NCI-H345 treated with DMSO at 0.1 percent for 48 hours (cell line): ENCODE measurements around the gene MPZL1.

Experiments
- DNase-seq: peaks from one replicate; lab custom pipeline; 2025; ENCODE audit not compliant: unreplicated experiment; lab: John Stamatoyannopoulos, UW

MPZL1 gene

GRCh38 chr1:167748906-167749305 is 27.1 kb downstream of the MPZL1 start:
- no peak for DNase-seq

DNA sequence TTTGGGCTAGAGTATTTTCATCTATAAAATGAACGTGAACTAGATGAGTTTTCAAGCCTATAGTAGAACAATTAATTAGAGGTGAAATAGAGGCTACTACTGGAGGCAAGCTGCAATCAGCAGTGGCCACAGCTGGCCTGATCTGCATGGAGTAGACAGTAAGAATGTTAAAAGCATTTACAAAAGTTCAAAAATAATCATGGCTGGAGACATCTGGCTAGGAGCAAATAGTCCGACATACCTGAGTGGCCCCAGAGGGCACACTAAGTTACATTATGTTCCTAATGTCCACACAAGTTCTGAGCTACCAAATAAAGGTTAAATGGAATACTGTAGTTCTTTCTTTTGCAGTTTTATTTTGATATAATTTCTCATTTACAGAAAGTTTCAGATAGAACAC is 28.0 kb downstream of the MPZL1 start:
- no peak for DNase-seq

GRCh38 chr1:167750641-167751040 is 28.9 kb downstream of the MPZL1 start:
- DNase-seq: no peak

- DNase-seq: no peak
These were observed 29.9 kb downstream of the MPZL1 start for GRCh38 chr1:167751676-167752075.

- DNase-seq: no peak
These were observed 30.6 kb downstream of the MPZL1 start for GRCh38 chr1:167752219-167752985.

DNA sequence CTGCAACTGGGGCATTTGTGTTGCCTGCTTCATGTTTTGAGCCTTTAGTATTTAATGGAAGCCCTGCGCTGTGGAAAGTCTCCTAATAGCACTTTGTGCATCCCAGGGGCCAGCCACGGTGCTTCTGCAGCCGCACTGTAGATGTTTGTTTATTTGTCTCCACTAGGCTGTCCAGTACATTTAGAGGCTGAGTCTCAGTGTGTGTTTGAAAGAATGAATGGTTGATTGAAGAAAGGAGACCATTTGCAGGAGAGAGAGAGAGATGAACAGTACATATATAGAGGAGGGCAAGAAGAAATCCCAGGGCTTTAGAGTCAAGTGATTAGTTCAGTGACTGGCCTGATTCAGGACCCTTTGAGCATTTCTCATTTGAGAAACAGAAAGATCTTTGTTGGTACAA is 33.9 kb downstream of the MPZL1 start:
- no peak for DNase-seq

GRCh38 chr1:167756730-167757405 is 35.1 kb downstream of the MPZL1 start:
- no peak for DNase-seq

DNA sequence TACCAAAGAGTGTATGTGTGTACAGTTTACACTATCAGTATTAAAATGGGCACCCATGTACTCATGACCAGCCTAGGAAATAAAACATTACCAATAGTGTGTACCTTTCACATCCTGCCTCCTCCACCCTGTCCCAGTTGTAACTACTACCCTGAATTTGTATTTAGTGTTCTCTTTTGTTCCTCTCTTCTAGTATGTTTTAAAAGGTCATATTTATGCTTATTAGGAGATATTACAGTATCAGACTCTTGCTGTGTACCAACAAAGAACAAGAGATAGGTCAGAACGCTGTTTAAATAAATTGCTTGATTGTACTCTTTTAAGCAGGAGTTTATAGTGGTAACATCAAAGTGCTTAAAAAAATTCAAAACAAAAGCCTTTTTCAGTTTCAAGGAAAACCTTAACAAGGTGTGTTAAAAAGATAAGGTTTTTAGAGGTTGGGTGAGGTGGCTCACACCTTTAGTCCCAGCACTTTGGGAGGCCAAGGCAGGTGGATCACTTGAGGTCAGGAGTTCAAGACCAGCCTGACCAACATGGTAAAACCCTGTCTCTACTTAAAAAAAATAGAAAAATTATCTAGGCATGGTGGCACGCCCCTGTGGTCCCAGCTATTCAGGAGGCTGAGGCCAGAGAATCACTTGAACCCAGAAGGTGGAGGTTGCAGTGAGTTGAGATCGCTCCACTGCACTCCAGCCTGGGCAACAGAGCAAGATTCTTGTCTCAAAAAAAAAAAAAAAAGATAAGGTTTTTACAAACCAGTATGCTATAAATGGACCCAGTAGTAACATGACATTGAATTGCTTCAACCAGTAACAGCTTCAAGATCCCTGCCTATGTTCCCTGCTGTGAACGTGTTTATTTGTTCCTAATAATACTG is 35.9 kb downstream of the MPZL1 start:
- DNase-seq: no peak

DNA sequence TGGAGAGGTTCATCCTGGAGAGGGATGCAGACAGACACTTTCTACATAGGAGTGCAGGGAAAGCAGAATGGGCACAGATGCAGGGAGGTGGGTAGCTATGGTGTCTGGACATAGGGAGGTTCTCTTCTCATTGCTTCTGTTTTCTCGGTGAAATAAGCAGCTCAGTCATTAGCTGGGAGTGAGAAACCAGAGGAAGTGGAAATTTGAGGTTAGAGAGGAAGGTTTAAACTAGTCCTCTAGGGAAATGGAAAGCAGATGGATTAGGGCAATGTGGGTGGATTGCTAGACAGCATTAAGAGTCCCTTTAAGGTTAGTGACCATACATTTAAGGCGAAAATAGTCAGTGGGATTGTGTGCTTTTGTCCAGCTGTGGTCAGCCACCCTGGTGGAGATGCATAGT is 39.6 kb downstream of the MPZL1 start:
- DNase-seq: no peak

DNA sequence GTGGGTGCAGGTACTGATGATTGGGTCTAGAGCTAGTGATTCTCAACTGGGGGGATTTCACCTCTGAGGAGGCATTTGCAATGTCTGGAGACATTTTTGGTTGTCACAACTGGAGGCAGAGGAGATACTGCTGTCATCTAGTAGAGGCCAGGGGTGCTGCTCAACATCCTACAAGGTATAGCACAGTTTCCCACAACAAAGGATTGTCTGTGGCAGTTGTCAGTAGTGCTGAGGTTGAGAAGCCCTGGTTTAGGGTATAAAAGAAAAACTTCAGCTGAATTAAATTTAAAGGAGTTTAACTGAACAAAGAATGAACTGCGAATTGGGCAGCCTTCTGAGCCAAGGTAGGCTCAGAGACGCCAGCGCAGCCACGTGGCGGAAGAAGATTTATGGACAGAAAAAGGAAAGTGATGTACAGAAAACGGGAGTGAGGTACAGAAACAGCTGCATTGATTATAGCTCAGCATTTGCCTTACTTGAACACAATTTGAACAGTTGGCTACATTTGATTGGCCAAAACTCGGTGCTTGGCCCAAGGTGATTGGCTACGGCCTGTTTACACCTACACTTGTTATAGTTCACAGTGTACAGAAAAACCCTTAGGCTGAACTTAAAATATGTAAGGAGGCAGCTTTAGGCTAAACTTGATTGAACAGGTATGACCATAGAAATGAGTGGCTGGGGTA is 40.4 kb downstream of the MPZL1 start:
- no peak for DNase-seq

GRCh38 chr1:167763525-167764220 is 41.9 kb downstream of the MPZL1 start:
- DNase-seq: no peak

GRCh38 chr1:167764458-167765330 is 42.9 kb downstream of the MPZL1 start:
- DNase-seq: no peak

- no peak for DNase-seq
These were observed 43.7 kb downstream of the MPZL1 start for GRCh38 chr1:167765496-167765895.

- DNase-seq: no peak
These were observed 44.8 kb downstream of the MPZL1 start for GRCh38 chr1:167766538-167766937.

- no peak for DNase-seq
These were observed 46.0 kb downstream of the MPZL1 start for GRCh38 chr1:167767761-167768160.

DNA sequence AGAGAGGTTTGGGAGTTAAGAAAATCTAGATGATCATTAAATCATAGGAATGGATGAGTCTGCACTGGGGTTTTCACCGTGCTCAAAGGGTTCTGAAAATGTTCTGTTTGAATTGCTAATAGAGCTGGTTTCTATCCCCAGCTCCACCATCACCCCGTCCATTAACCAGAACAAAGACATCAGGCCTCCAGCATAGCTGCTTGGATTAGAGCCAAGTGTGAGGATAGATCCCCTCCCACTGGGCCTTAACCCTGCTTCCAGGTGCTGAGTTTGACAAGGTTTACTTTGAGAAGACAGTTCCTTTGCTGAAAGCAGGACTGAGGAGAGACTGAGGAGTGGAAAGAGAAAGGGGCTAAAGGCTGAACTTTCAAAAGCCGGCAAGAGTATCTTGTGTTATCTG is 48.3 kb downstream of the MPZL1 start:
- peak; percentile 34 for DNase-seq

DNA sequence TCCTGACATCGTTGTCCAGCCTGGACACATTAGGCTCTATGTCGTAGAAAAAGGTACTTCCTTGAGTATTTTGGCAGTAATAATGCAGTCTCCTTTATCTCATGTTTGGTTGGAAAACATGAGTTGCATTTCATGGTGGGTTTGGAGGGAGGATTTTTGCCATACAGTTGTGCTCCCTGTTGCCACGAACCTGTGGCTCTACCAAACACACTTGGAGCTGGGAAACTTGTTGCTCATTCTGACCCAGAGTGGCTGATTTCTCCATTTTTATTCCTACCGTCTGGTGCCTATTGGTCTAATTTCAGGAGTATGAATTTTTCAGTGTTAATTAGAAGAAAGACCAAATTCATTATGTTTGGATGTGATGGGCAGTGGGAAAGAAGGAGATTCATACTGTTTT is 50.7 kb downstream of the MPZL1 start:
- DNase-seq: no peak

DNA sequence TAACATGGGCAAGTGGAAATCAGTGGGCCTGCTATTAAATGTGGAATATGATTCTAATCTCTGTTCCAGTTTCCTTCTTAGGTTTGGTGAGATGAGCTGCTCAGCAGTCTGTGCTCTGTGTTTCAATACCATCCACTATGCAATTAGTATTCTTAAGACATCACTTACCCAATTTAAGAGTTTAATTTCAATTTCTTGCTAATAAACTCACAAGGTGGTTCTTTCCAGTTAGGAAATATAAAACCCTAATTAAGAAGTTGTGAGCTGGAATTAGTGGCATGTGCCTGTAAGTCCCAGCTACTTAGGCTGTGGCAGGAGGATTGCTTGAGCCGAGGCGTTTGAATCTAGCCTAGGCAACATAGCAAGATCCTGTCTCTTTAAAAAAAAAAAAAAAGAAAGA is 51.7 kb downstream of the MPZL1 start:
- no peak for DNase-seq

- no peak for DNase-seq
These were observed 52.9 kb downstream of the MPZL1 start for GRCh38 chr1:167774710-167775109.

DNA sequence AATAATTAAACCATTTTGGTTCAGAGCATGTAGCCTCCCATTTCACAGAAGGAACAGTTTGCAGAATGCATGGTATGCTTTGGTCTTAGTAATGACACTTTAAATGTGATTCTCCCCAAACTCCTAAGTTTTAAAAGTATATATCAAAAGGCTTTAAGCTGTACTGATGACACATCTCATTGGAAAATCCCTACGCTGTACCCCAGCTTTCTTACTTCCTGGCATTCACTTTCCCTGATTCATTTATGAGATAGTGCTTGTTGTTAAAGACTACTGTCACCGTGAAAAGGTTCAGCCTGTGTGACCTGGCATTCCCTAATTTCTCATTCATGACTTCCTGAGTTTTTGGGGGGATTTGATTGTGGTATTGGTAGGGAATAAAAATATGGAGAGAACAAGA is 53.4 kb downstream of the MPZL1 start:
- no peak for DNase-seq
